DND-41 (cell line): ENCODE data around the gene LY6G6F.

Experiments used
- ATAC-seq: fragments of 200-7000 bp; cut with Tn5 transposase; 3 replicates; pipeline ENCODE4 v1.9.1; 2021; ENCODE audit warnings: low read depth; ENCODE audit not compliant: insufficient read depth
- DNase-seq: peaks from one replicate; pipeline ENCODE4 v3.0.0-alpha.2; 2020
- H2AFZ ChIP-seq: 2 replicates; pipeline ENCODE4 v1.6.0; 2012; ENCODE audit warnings: low read depth, low read length
- H3K27ac ChIP-seq: 2 replicates; pipeline ENCODE4 v1.5.1; 2012; ENCODE audit warnings: low read length, inconsistent platforms
- H3K27me3 ChIP-seq: fragments of 200-600 bp; sonication (generic); 2 replicates; pipeline ENCODE4 v1.6.0; 2012; ENCODE audit warnings: low read length, mild to moderate bottlenecking, inconsistent platforms; ENCODE audit not compliant: insufficient read depth, poor library complexity
- H3K36me3 ChIP-seq: 2 replicates; pipeline ENCODE4 v1.5.1; 2012; ENCODE audit warnings: low read length, inconsistent platforms; ENCODE audit not compliant: insufficient read depth
- H3K4me1 ChIP-seq: 2 replicates; pipeline ENCODE4 v1.5.1; 2012; ENCODE audit warnings: mild to moderate bottlenecking, low read length; ENCODE audit not compliant: insufficient read depth
- H3K4me2 ChIP-seq: 2 replicates; pipeline ENCODE4 v1.6.0; 2012; ENCODE audit warnings: mild to moderate bottlenecking, moderate library complexity, low read length, inconsistent platforms; ENCODE audit not compliant: insufficient read depth
- H3K4me3 ChIP-seq, 2 experiments: fragments of 200-600 bp in 1 of 2; shearing (Covaris generic) in 1 of 2; 2 replicates each; pipeline ENCODE4 v1.5.1; 2012 to 2016; ENCODE audit warnings: inconsistent platforms in 2 of 2, low read length in 2 of 2, mild to moderate bottlenecking in 2 of 2, low read depth in 1 of 2, moderate library complexity in 1 of 2
- H3K79me2 ChIP-seq: 2 replicates; pipeline ENCODE4 v1.6.0; 2012; ENCODE audit warnings: low read length, inconsistent platforms; ENCODE audit not compliant: insufficient read depth
- H3K9ac ChIP-seq: 2 replicates; pipeline ENCODE4 v1.6.0; 2012; ENCODE audit warnings: low read depth, mild to moderate bottlenecking, inconsistent platforms, low read length, moderate library complexity
- H3K9me3 ChIP-seq: 2 replicates; pipeline ENCODE4 v1.5.1; 2012; ENCODE audit warnings: low read length, moderate library complexity, mild to moderate bottlenecking, inconsistent platforms; ENCODE audit not compliant: insufficient read depth, severe bottlenecking
- H4K20me1 ChIP-seq: 2 replicates; pipeline ENCODE4 v1.6.0; 2012; ENCODE audit warnings: low read length; ENCODE audit not compliant: insufficient read depth
- EZH2 ChIP-seq: IDR thresholded peaks from 3 replicates; pipeline ENCODE4 v1.6.1; 2012; ENCODE audit warnings: borderline replicate concordance, low read depth, mild to moderate bottlenecking, moderate library complexity, low read length, inconsistent platforms; ENCODE audit not compliant: severe bottlenecking
- TF ChIP-seq, protein P1 (sequence below): IDR thresholded peaks from 2 replicates; pipeline ENCODE4 v1.5.1; 2012; ENCODE audit warnings: borderline replicate concordance, low read length, moderate library complexity, mild to moderate bottlenecking; ENCODE audit not compliant: poor library complexity, severe bottlenecking; ENCODE audit errors: extremely low read depth

Gene LY6G6F

DNA sequence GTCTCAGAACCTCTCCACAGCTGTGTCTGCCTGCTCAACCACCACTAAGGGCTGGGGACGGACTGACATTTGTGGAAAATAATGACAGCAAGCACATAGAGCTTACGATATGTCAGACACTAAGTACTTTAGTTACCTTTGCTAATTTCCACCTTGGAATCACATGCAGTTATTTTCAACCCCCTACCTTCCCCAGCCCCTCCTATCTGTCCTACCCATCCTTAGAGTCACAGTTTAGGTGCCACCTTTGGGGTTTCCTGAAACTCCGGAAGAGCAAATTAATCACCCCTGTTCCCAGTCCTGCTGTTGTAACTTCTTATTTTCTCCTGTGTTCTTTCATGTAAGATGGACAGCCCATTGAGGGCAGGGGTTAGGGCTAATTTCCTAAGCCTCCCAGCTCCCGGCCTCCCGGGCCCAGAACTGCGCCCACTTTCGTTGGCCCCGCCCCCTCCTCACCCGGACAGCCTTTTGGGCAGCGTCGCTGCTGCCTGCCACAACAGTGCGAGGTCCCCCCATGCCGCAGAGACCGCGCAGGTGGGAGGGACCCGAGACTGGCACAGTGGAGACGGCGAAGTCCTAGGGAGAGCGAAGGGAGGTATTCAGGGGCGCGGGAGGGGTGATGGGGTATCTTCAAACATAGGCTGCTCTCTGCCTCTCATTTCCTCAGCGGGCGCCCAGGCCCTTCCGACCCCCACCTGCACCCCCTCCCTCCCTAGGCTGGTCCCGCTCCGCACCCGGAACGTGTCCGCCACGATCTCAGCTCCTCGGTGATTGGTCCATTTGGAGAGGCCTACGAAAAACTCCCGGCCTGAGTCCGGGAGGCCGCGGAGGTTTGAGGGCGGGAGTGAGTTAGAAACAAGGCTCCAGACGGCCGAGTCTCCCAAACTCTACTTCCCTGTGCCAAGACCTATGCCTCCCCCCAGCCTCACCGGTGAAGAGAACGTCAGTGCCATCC, 21.3 kb downstream of the LY6G6F start:
- no peak overlapping the region for H3K4me3 ChIP-seq

DNA sequence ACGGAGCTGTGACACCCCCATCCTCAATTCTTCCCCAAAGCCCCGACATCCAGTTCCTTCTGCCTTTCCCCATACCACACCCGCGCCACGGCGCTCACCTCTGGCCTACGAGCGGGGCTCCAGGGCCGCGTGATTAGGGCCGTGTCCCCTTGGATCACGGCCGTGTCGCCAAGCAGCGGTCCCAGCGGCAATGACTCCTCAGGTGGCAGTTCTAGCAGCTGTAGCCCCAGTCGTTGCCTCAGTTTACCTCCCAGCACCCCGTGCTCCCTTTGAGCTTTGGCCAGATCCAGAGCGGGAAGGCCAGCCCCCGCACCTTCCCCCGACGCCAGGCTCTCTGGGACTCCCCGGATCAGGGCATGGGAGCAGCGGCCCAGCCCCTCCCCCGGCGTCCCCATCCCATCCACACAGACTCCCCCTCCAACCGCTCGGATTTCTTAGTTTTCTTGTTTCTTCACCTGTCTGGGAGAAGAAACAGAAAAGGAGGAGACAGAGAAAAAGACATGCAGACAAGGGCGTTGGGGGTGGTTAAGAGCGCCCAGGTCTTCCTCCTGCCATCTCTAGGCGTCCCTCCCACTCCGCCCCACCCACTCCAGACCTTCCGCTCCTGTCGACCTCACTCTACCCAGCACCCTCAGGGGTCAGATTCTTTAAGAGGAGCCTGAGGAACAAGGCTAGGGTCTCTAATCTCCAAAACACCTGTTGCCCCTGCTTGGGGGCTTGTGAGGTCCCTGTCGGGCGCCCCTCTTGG, 22.3 kb downstream of the LY6G6F start, which contains the start of gene DDAH2:
Gene DDAH2, minus strand, starts transcription at position 533 of the 748 bp plus-strand sequence. Its CDS starts 138 bp downstream, at position 395.
- TF ChIP-seq EZH2, result no peak
- TF ChIP-seq, protein P1, sequence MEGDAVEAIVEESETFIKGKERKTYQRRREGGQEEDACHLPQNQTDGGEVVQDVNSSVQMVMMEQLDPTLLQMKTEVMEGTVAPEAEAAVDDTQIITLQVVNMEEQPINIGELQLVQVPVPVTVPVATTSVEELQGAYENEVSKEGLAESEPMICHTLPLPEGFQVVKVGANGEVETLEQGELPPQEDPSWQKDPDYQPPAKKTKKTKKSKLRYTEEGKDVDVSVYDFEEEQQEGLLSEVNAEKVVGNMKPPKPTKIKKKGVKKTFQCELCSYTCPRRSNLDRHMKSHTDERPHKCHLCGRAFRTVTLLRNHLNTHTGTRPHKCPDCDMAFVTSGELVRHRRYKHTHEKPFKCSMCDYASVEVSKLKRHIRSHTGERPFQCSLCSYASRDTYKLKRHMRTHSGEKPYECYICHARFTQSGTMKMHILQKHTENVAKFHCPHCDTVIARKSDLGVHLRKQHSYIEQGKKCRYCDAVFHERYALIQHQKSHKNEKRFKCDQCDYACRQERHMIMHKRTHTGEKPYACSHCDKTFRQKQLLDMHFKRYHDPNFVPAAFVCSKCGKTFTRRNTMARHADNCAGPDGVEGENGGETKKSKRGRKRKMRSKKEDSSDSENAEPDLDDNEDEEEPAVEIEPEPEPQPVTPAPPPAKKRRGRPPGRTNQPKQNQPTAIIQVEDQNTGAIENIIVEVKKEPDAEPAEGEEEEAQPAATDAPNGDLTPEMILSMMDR, result peak; percentile 98
- Histone ChIP-seq H3K9me3 (no peaks in the 10 kb centered on the region), H3K4me3 (peak within 1 kb of the TSS; percentile 46 to 70; a peak in 3 of 4 replicates), H2AFZ (peak within 1 kb of the TSS; percentile 65), H3K36me3 (peaks cover 50% of the 10 kb centered on the region), H3K9ac (peak within 1 kb of the TSS; percentile 69), H3K27me3 (no peaks in the 10 kb centered on the region), H3K79me2 (peaks cover 8% of the 10 kb centered on the region), H3K4me2 (peak within 1 kb of the TSS; percentile 92), H4K20me1 (peaks cover 8% of the 10 kb centered on the region), H3K4me1 (peaks cover 24% of the 10 kb centered on the region), H3K27ac (peak within 1 kb of the TSS; percentile 65)
- DNase-seq (no peak), ATAC-seq (peak; percentile 12)

More for the DNA sequence above, 21.3 kb downstream of the LY6G6F start:
- TF ChIP-seq, protein P1, result no peak
- Histone ChIP-seq H3K79me2 (peaks cover 4% of the 10 kb centered on the region; the same call in 1 of the 2 replicates), H3K36me3 (peaks cover 40% of the 10 kb centered on the region), H2AFZ (no peak overlapping the region), H3K27me3 (no peaks in the 10 kb centered on the region), H3K4me2 (no peak overlapping the region), H3K9ac (no peak overlapping the region), H3K9me3 (no peaks in the 10 kb centered on the region), H4K20me1 (no peaks in the 10 kb centered on the region), H3K27ac (no peak overlapping the region), H3K4me1 (peaks cover 23% of the 10 kb centered on the region)
- DNase-seq, result no peak
- no peak for ATAC-seq

DNA sequence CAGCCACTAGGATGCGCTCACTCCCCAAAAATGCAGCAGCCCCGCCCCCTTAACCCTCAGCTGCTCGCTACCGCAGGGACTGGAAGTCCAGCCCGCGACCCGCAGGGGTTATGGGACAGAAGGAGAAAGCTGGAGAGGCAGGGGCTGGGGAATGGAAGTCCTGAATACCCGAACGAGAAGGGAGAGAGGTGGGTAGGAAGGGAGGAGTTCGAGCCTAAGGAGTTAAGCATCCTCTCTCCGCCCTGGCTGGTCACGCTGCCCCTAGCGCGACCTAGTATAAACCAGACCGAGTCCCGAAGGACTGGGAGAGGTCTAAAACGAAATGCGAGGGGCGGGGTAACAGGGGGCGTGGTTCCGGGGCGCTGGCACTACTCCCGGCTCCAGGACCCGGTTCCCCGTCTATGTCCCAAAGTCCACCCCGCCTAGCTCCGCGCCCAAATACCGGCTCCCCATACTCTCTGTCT, 22.9 kb downstream of the LY6G6F start:
- peak overlapping the region; percentile 92 for H3K4me2 ChIP-seq

More for the DNA sequence above, 22.9 kb downstream of the LY6G6F start:
- Histone ChIP-seq H3K79me2 (peaks cover 14% of the 10 kb centered on the region), H4K20me1 (peaks cover 14% of the 10 kb centered on the region), H3K4me3 (peak overlapping the region; percentile 46 to 70; a peak in 3 of 4 replicates), H3K27me3 (no peaks in the 10 kb centered on the region), H3K4me1 (peaks cover 30% of the 10 kb centered on the region), H3K27ac (peak overlapping the region; percentile 65), H3K9me3 (no peaks in the 10 kb centered on the region), H3K9ac (peak overlapping the region; percentile 69), H3K36me3 (peaks cover 54% of the 10 kb centered on the region), H2AFZ (peak overlapping the region; percentile 65)
- ATAC-seq (peak; percentile 79), DNase-seq (peak; percentile 85)
- TF ChIP-seq EZH2, result no peak
- TF ChIP-seq, protein P1, result no peak
